Left hindlimb (tissue), 1 donor: Measurements from ENCODE around the gene USP37.
A peak's percentile ranks its signal among the peaks of the same experiment; 100 is the strongest.
"Not testable (repeated sequence)": the region's sequence is repeated elsewhere in the genome, so short reads cannot be mapped to it uniquely, and the experiment has no call there.

Experiments used
- DNase-seq: peaks from one replicate; pipeline ENCODE4 v3.0.0-alpha.2; 2018

Gene USP37

GRCh38 chr2:218568190-218569037 is at the start of gene USP37, which contains the start of gene CNOT9:
USP37 (minus strand) TSS chr2:218568351; CDS start chr2:218558653, 9,698 bp downstream.
CNOT9 (plus strand) TSS chr2:218568839; CDS start chr2:218568955, 116 bp downstream.
- peak; percentile 100 for DNase-seq

DNA sequence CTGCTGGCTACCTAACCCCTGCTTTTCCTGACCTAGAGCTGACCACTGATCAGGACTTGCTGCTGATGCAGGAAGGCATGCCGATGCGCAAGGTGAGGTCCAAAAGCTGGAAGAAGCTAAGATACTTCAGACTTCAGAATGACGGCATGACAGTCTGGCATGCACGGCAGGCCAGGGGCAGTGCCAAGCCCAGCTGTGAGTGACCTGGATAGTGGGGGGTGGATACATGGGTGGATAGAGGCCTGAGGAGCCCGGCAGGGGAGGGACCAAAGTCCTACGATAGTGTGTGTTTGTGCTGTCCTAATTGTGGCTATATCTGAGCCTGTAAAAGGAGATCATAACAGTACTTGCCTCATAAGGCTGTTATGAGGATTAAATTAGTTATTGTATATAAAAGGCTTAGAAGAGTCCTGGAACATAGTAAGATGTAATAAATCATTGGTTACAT is 47.7 kb upstream of the USP37 start:
- no peak for DNase-seq

DNA sequence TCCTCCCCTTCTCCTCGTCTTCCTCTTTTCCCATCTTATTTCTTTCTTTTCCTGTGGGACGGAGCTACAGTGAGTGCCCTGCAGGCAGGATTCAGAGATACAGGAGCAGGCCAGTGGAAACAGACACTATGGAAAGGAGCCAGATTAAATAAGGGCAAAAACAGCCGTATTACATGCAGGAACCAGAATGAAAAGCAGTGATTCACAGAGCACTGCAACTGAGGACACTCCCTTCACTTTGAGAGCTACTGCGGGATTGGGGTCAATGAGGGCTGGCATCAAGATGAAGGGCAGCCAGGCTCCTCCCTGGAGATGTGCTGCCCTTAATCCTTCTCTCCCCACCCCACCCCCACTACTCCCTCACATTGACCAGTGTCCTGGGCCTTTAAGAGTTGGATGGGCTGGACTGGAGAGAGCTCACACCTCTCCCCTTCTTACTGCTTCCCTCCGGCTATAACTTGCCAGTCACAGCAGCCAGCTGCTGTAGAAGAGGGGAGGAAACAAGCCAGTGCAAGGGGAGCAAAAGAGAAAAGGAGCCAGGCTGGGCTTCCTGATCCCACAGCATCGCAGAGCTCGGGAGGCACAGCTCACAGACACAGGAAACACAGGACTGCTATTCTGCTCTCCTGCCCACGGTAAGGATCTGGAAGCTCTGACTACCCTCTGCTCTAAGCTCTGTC is 39.4 kb upstream of the USP37 start, which contains the start of gene PLCD4:
Gene PLCD4, plus strand, starts transcription at position 464 of the 680 bp plus-strand sequence. CDS start 7,841 bp downstream, outside the sequence.
- DNase-seq, result peak; percentile 72

DNA sequence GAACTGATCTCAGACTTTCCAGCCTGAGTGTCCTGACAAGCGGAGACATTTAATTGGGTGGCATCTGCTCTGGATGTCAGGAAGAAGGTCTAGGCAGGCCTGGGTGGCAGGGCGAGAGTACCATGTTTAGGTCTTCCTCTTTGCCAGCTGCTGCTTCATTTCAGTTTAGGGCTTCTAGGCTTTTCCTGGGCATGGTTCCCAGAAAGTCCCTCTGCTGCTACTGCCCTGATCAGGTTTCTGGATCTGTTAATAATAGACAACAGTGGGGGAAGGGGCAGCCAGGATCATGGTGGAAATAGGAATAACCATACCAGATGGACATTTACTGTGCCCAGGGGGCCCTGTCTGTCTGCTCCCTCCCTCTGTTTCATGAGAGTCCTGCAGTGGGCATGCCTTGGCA is 37.3 kb upstream of the USP37 start:
- peak; percentile 78 for DNase-seq

GRCh38 chr2:218585541-218585940 is 17.4 kb upstream of the USP37 start:
- no peak for DNase-seq

- DNase-seq, result no peak
These were observed 16.1 kb upstream of the USP37 start for GRCh38 chr2:218583983-218584850.

DNA sequence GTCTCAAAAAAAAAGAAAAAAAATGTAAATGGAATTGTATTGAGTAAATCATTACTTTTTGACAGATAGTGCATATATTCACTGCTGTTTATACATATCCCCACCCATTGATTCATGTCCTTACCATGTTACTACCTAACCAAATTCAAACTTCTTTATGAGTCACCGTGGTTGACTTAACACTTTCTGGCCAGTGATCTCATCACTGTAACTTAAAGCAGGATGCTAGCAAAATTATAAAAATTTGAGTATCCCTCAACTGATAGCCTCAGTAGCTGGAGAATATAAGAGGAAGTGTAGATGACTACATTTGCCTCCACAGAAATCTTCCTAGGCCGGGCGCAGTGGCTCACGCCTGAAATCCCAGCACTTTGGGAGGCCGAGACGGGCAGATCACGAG is 13.9 kb upstream of the USP37 start:
- DNase-seq, result no peak

- DNase-seq, result no peak
These were observed 10.2 kb upstream of the USP37 start for GRCh38 chr2:218578272-218578877.

DNA sequence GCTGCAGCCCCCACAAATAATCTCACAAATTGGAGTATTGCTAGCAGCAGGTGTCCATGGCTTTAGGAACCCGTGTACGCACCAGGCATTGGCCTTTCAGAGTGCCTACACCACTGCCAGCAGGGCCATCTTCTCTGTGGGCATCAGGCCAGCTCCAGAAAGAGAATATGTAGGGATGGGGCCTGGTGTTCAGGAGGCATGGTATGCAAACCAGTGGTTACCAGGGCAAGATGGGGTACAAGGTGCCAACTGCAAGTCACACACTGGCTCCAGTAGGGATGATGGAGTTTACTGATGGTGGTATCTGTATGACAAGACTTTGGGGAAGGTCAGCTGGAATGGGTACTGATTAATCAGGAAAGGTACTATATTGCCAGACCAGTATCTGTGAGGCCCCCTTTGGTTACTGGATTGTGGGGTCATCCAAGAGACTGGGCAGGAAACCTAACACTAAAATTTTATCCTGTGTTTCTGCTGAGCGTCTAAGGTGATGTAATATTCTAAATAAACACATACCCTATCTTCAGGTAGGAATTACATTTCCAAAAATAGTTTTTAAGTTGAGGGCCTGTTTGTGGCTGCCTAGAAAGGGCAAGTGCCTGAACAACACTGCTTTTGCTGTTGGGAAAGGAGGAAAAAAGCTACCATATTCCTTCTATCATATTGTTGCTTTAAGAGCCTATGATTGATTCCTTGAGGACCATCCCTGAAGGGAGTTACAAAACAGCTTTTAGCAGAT is 9.5 kb upstream of the USP37 start:
- no peak for DNase-seq

- DNase-seq, result no peak
These were observed 8.7 kb upstream of the USP37 start for GRCh38 chr2:218576854-218577253.

DNA sequence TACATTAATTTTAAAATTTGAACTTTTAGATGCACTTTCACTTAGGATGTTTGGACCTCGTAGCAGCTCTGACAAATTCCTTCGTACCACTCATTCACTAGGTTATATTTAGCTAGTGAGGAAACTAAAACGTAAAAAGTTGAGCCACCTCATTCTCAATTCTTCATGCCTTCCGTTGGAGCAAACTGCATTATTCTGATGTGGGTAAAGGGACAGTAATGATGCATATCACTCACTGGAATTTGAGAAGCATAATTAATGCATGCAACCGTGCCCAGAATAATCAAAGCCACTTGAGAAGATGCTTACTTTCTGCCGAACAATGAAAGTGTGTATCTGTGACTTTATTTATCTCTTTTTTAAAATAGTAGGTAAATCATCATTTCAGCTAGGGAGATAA is 2.7 kb upstream of the USP37 start:
- DNase-seq, result no peak

DNA sequence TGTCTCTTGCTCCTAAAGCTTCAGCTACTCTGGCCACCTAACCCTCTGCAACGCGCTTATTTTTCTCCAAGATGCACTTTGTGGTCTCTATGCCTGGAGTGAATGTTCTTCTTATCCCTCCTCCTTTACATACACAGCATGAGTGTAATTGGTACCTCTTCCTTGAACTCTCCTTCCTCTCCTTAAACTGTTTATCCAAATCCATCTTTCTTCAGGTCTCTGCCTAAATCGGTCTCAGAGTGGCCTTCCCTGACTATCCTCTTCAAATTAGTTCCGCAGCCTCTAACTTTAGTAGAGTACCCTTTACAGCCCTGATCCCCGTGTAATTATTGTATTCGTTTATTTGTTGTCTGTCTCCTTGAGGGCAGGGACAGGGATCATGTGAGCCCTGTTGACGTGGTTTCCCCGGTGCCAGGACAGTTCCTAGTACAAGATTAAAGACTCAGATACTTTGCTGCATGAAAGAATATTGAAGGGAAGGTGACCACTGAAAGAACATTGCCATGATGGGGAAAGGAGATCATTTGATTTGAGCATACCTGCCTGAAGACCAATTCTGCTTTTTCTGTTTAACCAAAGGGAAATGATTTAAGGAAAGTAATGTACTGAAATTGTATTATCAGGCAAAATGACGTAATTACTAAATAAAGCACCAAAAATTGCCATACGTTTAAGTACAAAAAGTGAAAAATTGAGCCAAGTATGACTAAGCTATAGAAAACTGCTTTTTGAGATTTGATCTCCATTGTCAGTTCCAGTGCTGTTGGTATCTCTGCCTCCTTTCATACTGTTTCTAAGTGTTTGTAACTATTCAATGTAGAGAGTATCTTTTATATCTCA is 1.7 kb upstream of the USP37 start:
- DNase-seq, result no peak

GRCh38 chr2:218569038-218569431 is 884 bp upstream of the USP37 start:
- peak; percentile 49 for DNase-seq

GRCh38 chr2:218567797-218568189 is 358 bp downstream of the USP37 start:
- no peak for DNase-seq

DNA sequence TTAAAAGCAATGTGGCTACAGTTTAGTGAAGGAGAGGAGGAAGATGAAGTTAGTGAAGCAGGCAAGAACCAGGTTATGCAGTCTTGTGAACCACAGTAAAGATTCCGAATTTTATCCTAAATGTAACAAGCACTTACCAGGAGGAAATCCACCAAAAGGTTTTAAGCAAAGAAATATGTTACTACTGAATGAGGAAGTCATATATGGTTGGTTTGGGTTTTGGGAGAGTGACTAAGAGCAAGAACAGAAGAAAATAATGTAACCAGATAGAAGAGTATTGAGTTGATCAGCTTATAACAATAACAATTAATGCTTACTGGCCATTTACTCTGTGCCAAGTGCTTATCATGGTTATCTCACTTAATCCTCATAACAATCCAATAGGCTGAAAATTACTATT is 1.9 kb downstream of the USP37 start:
- no peak for DNase-seq

DNA sequence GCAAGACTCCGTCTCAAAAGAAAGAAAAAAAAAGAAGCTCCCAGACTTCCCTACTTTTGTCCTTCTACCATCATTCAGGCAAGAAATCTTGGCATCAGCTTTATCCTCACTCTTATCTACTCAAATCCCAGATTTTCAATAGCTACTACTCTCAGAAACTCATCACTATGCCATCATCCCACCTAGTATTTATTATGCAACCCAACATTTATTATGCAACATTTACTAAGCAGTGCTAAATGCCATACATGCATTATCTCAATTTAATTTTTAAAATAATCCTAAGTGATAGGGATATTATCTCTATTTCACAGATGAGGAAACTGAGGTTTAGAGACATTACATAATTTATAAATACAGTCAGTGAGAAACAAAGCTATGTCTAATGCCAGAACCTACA is 4.1 kb downstream of the USP37 start:
- no peak for DNase-seq

DNA sequence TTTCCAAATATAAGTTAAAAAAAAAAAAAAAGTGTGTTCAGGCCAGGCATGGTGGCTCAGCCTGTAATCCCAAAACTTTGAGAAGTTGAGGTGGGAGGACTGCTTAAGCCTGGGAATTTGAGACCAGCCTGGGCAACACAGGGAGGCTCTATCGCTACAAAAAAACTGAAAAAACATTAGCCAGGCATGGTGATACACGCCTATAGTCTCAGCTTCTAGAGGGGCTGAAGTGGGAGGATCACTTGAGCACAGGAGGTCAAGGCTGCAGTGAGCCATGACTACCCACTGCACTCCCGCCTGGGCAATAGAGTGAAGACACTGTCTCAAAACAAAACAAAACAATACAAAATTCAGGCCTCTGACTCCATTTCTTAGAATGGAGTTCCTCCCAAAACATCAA is 9.2 kb downstream of the USP37 start:
- no peak for DNase-seq

DNA sequence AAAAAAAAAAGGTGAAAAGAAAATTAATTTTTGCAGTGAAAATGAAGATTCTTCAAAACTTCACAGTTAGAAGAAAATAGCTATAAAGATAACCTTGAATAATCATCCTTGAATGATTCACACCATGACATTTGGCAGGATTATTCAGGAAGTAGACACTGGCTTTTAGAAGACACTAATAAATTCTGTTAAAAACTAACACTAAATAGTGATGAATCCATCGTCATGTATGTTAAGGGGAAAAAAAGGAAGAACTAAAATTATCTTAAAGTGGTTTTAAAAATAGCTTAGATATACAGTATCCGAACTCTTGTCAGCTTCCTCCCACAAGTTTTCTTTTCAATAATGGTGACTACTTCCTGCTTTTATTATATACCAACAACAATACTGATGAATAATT is 10.2 kb downstream of the USP37 start:
- no peak for DNase-seq

- no peak for DNase-seq
These were observed 12.6 kb downstream of the USP37 start for GRCh38 chr2:218555527-218555926.

DNA sequence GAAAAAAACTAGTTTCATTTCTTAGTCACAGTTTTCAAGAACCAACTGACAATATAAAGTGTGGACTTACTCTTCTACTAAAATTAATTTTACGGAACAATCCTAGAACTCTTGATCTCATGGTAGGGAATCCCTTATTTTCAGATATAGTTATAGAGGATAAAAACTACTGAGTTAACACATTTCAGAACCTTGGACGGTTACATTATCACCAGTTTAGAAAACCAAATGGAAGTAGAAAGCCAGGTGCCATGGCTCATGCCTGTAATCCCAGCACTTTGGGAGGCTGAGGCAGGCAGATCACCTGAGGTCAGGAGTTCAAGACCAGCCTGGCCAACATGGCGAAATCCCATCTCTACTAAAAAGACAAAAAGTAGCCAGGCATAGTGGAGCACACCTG is 13.9 kb downstream of the USP37 start:
- not testable (repeated sequence) for DNase-seq

DNA sequence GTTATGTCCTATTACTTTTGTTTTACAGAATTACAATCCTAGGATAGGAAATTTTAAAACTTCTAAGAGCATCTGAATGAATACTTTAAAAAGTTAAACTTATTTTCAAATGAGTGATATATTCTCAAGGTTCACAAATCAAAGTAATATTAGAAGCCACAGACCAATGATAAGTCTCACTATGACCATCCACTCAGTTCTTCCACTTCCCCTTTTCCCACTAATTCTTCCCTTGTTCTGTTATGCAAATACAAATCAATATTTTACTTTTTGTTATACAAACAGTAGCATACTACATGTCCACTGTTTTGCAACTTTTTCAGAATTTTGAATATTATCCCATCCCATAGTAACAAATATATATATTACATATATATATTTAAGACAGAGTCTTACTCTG is 20.2 kb downstream of the USP37 start:
- no peak for DNase-seq
